ENCODE results near the gene PREP. TPM values are rescaled to one million over a fixed set of nuclear protein-coding genes. Genes with fewer than 3 reads are reported as not detected.

The PREP gene
- total and polyA plus RNA-seq, 4 experiments from 2014 or later = 29.8 to 43.6 (median 34.6) TPM

- Histone ChIP-seq H3K36me3 (ENCODE audit: insufficient read depth, low read length) (peaks cover 16% of the 10 kb centered on the region), H3K9me3 (ENCODE audit: control insufficient read depth in 1 of 2, low read length in 2 of 2) (no peaks in the 10 kb centered on the region), H3K4me1 (ENCODE audit: insufficient read depth, low read length) (no peaks in the 10 kb centered on the region), H3K27me3 (ENCODE audit: insufficient read depth, low read length) (no peaks in the 10 kb centered on the region), H3K27ac (ENCODE audit: low read depth, low read length) (no peak overlapping the region), H3K4me3 (ENCODE audit: low read length in 2 of 2) (no peak overlapping the region)
- POLR2A ChIA-PET (ENCODE audit: partially characterized antibody) = no interaction called here
- no peak for DNase-seq
- Mint-ChIP-seq H3K4me1 (peaks cover 6 to 16% (median 10%) of the 10 kb centered on the region in 4 donors), H3K4me3 (no peak overlapping the region), H3K36me3 (peaks cover 63 to 80% of the 10 kb centered on the region in 2 donors), H3K9me3 (no peaks in the 10 kb centered on the region), H3K27ac (peak overlapping the region in 1 of 7 donors; percentile 29), H3K27me3 (no peaks in the 10 kb centered on the region)
- intact Hi-C loops (cut with micrococcal nuclease) = no loop called here
- CTCF ChIA-PET (ENCODE audit: partially characterized antibody) = no interaction called here
These were observed 33.7 kb downstream of the PREP start for GRCh38 chr6:105369145-105369544.

GRCh38 chr6:105364243-105364642 is 38.6 kb downstream of the PREP start:
- intact Hi-C loops (cut with micrococcal nuclease) = no loop called here
- peaks cover 17% of the 10 kb centered on the region for H3K36me3 ChIP-seq (ENCODE audit: insufficient read depth, low read length)
- peak overlapping the region in 1 of 8 donors; percentile 29 for H3K4me3 Mint-ChIP-seq

GRCh38 chr6:105363100-105363754 is 39.7 kb downstream of the PREP start:
- intact Hi-C loops (cut with micrococcal nuclease) = no loop called here
- no peaks in the 10 kb centered on the region for H3K9me3 Mint-ChIP-seq
- CTCF ChIA-PET (ENCODE audit: partially characterized antibody) = interaction anchor here (1.1 kb wide), 1 partner anchor 15 kb away, joined by 3 read pairs; no protein-coding TSS in a partner anchor
- H3K9me3 ChIP-seq (ENCODE audit: control insufficient read depth in 1 of 2, low read length in 2 of 2) = no peaks in the 10 kb centered on the region
- H3K27me3 Mint-ChIP-seq = no peaks in the 10 kb centered on the region
- H3K27ac ChIP-seq (ENCODE audit: low read depth, low read length) = no peak overlapping the region
- H3K36me3 ChIP-seq (ENCODE audit: insufficient read depth, low read length) = peaks cover 18% of the 10 kb centered on the region
- no peaks in the 10 kb centered on the region for H3K27me3 ChIP-seq (ENCODE audit: insufficient read depth, low read length)
- H3K4me3 Mint-ChIP-seq = no peak overlapping the region
- H3K36me3 Mint-ChIP-seq = peaks cover 61 to 70% of the 10 kb centered on the region in 2 donors
- H3K4me1 Mint-ChIP-seq = peaks cover 4 to 15% (median 10%) of the 10 kb centered on the region in 4 donors
- H3K4me1 ChIP-seq (ENCODE audit: insufficient read depth, low read length) = no peaks in the 10 kb centered on the region
- no peak for DNase-seq
- peak overlapping the region in 1 of 7 donors; percentile 52 for H3K27ac Mint-ChIP-seq
- POLR2A ChIA-PET (ENCODE audit: partially characterized antibody) = no interaction called here
- H3K4me3 ChIP-seq (ENCODE audit: low read length in 2 of 2) = no peak overlapping the region

More at GRCh38 chr6:105364243-105364642, 38.6 kb downstream of the PREP start:
- DNase-seq = peak in 2 of 5 donors; percentile 2 to 4
- Histone ChIP-seq H3K4me3 (ENCODE audit: low read length in 2 of 2) (no peak overlapping the region), H3K9me3 (ENCODE audit: control insufficient read depth in 1 of 2, low read length in 2 of 2) (no peaks in the 10 kb centered on the region), H3K27ac (ENCODE audit: low read depth, low read length) (no peak overlapping the region), H3K4me1 (ENCODE audit: insufficient read depth, low read length) (no peaks in the 10 kb centered on the region), H3K27me3 (ENCODE audit: insufficient read depth, low read length) (no peaks in the 10 kb centered on the region)
- Mint-ChIP-seq H3K36me3 (peaks cover 61 to 71% of the 10 kb centered on the region in 2 donors), H3K27ac (peak overlapping the region in 3 of 7 donors; percentile 0 to 80 (median 52)), H3K27me3 (no peaks in the 10 kb centered on the region), H3K9me3 (no peaks in the 10 kb centered on the region), H3K4me1 (peaks cover 4 to 15% (median 10%) of the 10 kb centered on the region in 4 donors)
- POLR2A ChIA-PET (ENCODE audit: partially characterized antibody) = no interaction called here
- CTCF ChIA-PET (ENCODE audit: partially characterized antibody) = no interaction called here

- Mint-ChIP-seq H3K4me1 (peaks cover 0 to 15% (median 7%) of the 10 kb centered on the region in 4 donors), H3K27ac (no peak overlapping the region), H3K9me3 (peaks cover 0 to 6% (median under 1%) of the 10 kb centered on the region in 8 donors), H3K4me3 (no peak overlapping the region), H3K27me3 (no peaks in the 10 kb centered on the region), H3K36me3 (peaks cover 65 to 70% of the 10 kb centered on the region in 2 donors)
- DNase-seq = no peak
- no peak overlapping the region for H3K27ac ChIP-seq (ENCODE audit: low read depth, low read length)
- no peak overlapping the region for H3K4me3 ChIP-seq (ENCODE audit: low read length in 2 of 2)
- CTCF ChIA-PET (ENCODE audit: partially characterized antibody) = no interaction called here
- no peaks in the 10 kb centered on the region for H3K4me1 ChIP-seq (ENCODE audit: insufficient read depth, low read length)
- POLR2A ChIA-PET (ENCODE audit: partially characterized antibody) = no interaction called here
- peaks cover 11% of the 10 kb centered on the region for H3K36me3 ChIP-seq (ENCODE audit: insufficient read depth, low read length)
- intact Hi-C loops (cut with micrococcal nuclease) = no loop called here
- no peaks in the 10 kb centered on the region for H3K9me3 ChIP-seq (ENCODE audit: control insufficient read depth in 1 of 2, low read length in 2 of 2)
- H3K27me3 ChIP-seq (ENCODE audit: insufficient read depth, low read length) = no peaks in the 10 kb centered on the region
These were observed 43.2 kb downstream of the PREP start for GRCh38 chr6:105359419-105360370.

- no peaks in the 10 kb centered on the region for H3K27me3 Mint-ChIP-seq
These were observed 45.7 kb downstream of the PREP start for GRCh38 chr6:105357165-105357564.

GRCh38 chr6:105352037-105352617 is 50.8 kb downstream of the PREP start:
- Mint-ChIP-seq H3K27me3 (no peaks in the 10 kb centered on the region), H3K4me3 (no peak overlapping the region), H3K27ac (peak overlapping the region in 1 of 7 donors; percentile 27), H3K36me3 (peaks cover 66 to 67% of the 10 kb centered on the region in 2 donors), H3K4me1 (no peaks in the 10 kb centered on the region), H3K9me3 (peaks cover 0 to 7% (median 0%) of the 10 kb centered on the region in 8 donors)
- Histone ChIP-seq H3K9me3 (ENCODE audit: control insufficient read depth in 1 of 2, low read length in 2 of 2) (no peaks in the 10 kb centered on the region), H3K36me3 (ENCODE audit: insufficient read depth, low read length) (peaks cover 8% of the 10 kb centered on the region), H3K27me3 (ENCODE audit: insufficient read depth, low read length) (no peaks in the 10 kb centered on the region), H3K27ac (ENCODE audit: low read depth, low read length) (no peak overlapping the region), H3K4me3 (ENCODE audit: low read length in 2 of 2) (no peak overlapping the region), H3K4me1 (ENCODE audit: insufficient read depth, low read length) (no peaks in the 10 kb centered on the region)
- POLR2A ChIA-PET (ENCODE audit: partially characterized antibody) = no interaction called here
- no peak for DNase-seq
- intact Hi-C loops (cut with micrococcal nuclease) = no loop called here
- CTCF ChIA-PET (ENCODE audit: partially characterized antibody) = no interaction called here

More at GRCh38 chr6:105357165-105357564, 45.7 kb downstream of the PREP start:
- H3K9me3 Mint-ChIP-seq = peaks cover 0 to 7% (median 1%) of the 10 kb centered on the region in 8 donors
- Histone ChIP-seq H3K27ac (ENCODE audit: low read depth, low read length) (no peak overlapping the region), H3K27me3 (ENCODE audit: insufficient read depth, low read length) (no peaks in the 10 kb centered on the region), H3K4me3 (ENCODE audit: low read length in 2 of 2) (no peak overlapping the region), H3K36me3 (ENCODE audit: insufficient read depth, low read length) (peaks cover 18% of the 10 kb centered on the region), H3K9me3 (ENCODE audit: control insufficient read depth in 1 of 2, low read length in 2 of 2) (no peaks in the 10 kb centered on the region), H3K4me1 (ENCODE audit: insufficient read depth, low read length) (no peaks in the 10 kb centered on the region)
- no peaks in the 10 kb centered on the region for H3K4me1 Mint-ChIP-seq
- DNase-seq = no peak
- no peak overlapping the region for H3K27ac Mint-ChIP-seq
- ChIA-PET CTCF (ENCODE audit: partially characterized antibody) (no interaction called here), POLR2A (ENCODE audit: partially characterized antibody) (no interaction called here)
- H3K4me3 Mint-ChIP-seq = no peak overlapping the region
- intact Hi-C loops (cut with micrococcal nuclease) = no loop called here
- H3K36me3 Mint-ChIP-seq = peaks cover 57 to 66% of the 10 kb centered on the region in 2 donors

GRCh38 chr6:105348897-105349296 is 54.0 kb downstream of the PREP start:
- CTCF ChIA-PET (ENCODE audit: partially characterized antibody) = no interaction called here
- peaks cover 65 to 66% of the 10 kb centered on the region in 2 donors for H3K36me3 Mint-ChIP-seq

More at GRCh38 chr6:105348897-105349296, 54.0 kb downstream of the PREP start:
- no peak overlapping the region for H3K27ac Mint-ChIP-seq
- H3K27me3 Mint-ChIP-seq = no peaks in the 10 kb centered on the region
- Histone ChIP-seq H3K9me3 (ENCODE audit: control insufficient read depth in 1 of 2, low read length in 2 of 2) (no peaks in the 10 kb centered on the region), H3K27me3 (ENCODE audit: insufficient read depth, low read length) (no peaks in the 10 kb centered on the region), H3K36me3 (ENCODE audit: insufficient read depth, low read length) (peaks cover 8% of the 10 kb centered on the region), H3K4me3 (ENCODE audit: low read length in 2 of 2) (no peak overlapping the region), H3K27ac (ENCODE audit: low read depth, low read length) (no peak overlapping the region), H3K4me1 (ENCODE audit: insufficient read depth, low read length) (no peaks in the 10 kb centered on the region)
- H3K4me1 Mint-ChIP-seq = no peaks in the 10 kb centered on the region
- intact Hi-C loops (cut with micrococcal nuclease) = no loop called here
- peaks cover 0 to 4% (median 0%) of the 10 kb centered on the region in 8 donors for H3K9me3 Mint-ChIP-seq
- POLR2A ChIA-PET (ENCODE audit: partially characterized antibody) = no interaction called here
- no peak overlapping the region for H3K4me3 Mint-ChIP-seq
- DNase-seq = no peak
